Right lobe of liver (tissue), 4 donors: Measurements from ENCODE around the gene OPCML.

Source experiments
- CTCF ChIP-seq, 4 donors: fragments of 200-600 bp in 3 of 4; fragments of 450-650 bp in 1 of 4; IDR thresholded peaks; one replicate each; pipeline versions ENCODE4 v1.5.1 to v1.8.0; 2016 to 2022; ENCODE audit warnings: antibody characterized with exemption in 4 of 4, mild to moderate bottlenecking in 2 of 4
- POLR2A ChIP-seq: fragments of 450-650 bp; IDR thresholded peaks from one replicate; pipeline ENCODE4 v1.6.1; 2017; ENCODE audit warnings: antibody characterized with exemption, mild to moderate bottlenecking
- donor health status: DM: no; HTN: no; CAD: no.
- donor health status: DM: no; HTN: no; CAD: no.
- donor health status: DM: no; HTN: yes; CAD: no.

- TF ChIP-seq CTCF (IDR thresholded peaks at IDR 0.05) (no peak), POLR2A (no peak)
These were observed 750.2 kb downstream of the OPCML start for GRCh38 chr11:132782102-132782501.
